ENCODE data around the gene PPAN. TPM values are rescaled to one million over a fixed set of nuclear protein-coding genes. Genes with fewer than 3 reads are reported as not detected.

The PPAN gene
- total and polyA plus RNA-seq, 10 donors: 26.8 to 90.2 (median 47.2) TPM

DNA sequence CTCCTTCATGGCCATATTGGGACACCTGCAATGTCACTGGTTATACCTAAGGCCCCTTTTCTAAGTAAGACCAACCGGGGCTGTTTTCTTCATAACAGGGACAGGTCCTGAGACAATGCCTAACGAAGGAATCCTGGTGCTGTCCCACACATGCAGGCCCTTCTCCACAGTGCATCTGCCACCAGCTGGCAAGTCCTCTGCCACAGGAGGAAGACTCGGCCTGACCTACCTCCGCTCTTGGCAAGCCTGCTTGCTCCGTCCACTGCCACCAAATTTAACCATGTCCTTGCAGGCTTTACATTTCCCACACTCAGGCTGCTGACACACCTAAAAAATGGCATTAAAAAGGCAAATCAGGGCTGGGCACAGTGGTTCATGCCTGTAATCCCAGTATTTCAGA is 45.4 kb downstream of the PPAN start:
- no peak overlapping the region for H3K4me3 ChIP-seq
- H3K9me3 ChIP-seq: no peaks in the 10 kb centered on the region
- WGBS, 5 donors: 93 to 96% (median 94%) methylated on average over 5 of the region's 5 CpGs
- TF ChIP-seq CTCF (IDR thresholded peaks at IDR 0.05 in 8 of 11, conservative IDR thresholded peaks at IDR 0.05 in 3 of 11) (no peak), POLR2AphosphoS5 (IDR thresholded peaks at IDR 0.05) (no peak), POLR2A (IDR thresholded peaks at IDR 0.05) (no peak)
- DNase-seq: no peak
- H3K27me3 ChIP-seq (replicated peaks in 1 of 7): no peaks in the 10 kb centered on the region
- no peak overlapping the region for H3K27ac ChIP-seq
- no peaks in the 10 kb centered on the region for H3K4me1 ChIP-seq
- H3K36me3 ChIP-seq: peaks cover 0 to 100% (median 92%) of the 10 kb centered on the region in 6 donors
- intact Hi-C loops (cut with DNase I; ENCODE audit: low total_unique reads): no loop called here

GRCh38 chr19:10152100-10152499 is 45.9 kb downstream of the PPAN start:
- H3K27ac ChIP-seq: no peak overlapping the region
- intact Hi-C loops (cut with DNase I; ENCODE audit: low total_unique reads): no loop called here

DNA sequence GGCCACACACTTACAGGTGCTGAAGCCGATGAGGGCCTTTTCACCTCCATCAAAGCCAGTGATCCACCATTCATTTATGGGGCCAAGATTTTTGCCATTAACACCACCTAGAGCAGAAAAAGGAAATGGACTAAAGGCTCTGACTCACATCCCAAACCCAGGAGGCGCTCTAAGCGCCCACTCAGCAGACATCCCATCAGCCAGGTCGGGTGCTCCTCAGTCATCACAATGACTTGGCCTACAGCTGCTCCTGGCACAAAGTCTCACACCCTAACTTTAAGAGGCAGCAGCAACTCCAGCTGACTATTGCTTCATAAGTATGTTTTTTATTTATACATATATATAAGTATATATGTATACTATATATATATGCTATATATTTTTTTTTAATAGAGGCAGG is 49.7 kb downstream of the PPAN start:
- no peaks in the 10 kb centered on the region for H3K4me1 ChIP-seq
- no peak overlapping the region for H3K27ac ChIP-seq
- no peak for TF ChIP-seq CTCF (IDR thresholded peaks at IDR 0.05 in 8 of 11, conservative IDR thresholded peaks at IDR 0.05 in 3 of 11)
- no peak for TF ChIP-seq POLR2AphosphoS5 (IDR thresholded peaks at IDR 0.05)
- TF ChIP-seq POLR2A (IDR thresholded peaks at IDR 0.05): no peak
- intact Hi-C loops (cut with DNase I; ENCODE audit: low total_unique reads): no loop called here
- WGBS, 5 donors: 77 to 96% (median 90%) methylated on average over 4 of the region's 4 CpGs
- H3K9me3 ChIP-seq: no peaks in the 10 kb centered on the region
- DNase-seq: no peak
- no peak overlapping the region for H3K4me3 ChIP-seq
- H3K27me3 ChIP-seq (replicated peaks in 1 of 7): no peaks in the 10 kb centered on the region
- peaks cover 0 to 100% (median 95%) of the 10 kb centered on the region in 6 donors for H3K36me3 ChIP-seq

More at GRCh38 chr19:10152100-10152499, 45.9 kb downstream of the PPAN start:
- 91 to 97% (median 95%) methylated on average over 2 to 3 of the region's 3 CpGs for WGBS, 5 donors
- H3K4me1 ChIP-seq: no peaks in the 10 kb centered on the region
- H3K9me3 ChIP-seq: no peaks in the 10 kb centered on the region
- no peak for DNase-seq
- TF ChIP-seq CTCF (IDR thresholded peaks at IDR 0.05 in 8 of 11, conservative IDR thresholded peaks at IDR 0.05 in 3 of 11) (no peak), POLR2AphosphoS5 (IDR thresholded peaks at IDR 0.05) (no peak), POLR2A (IDR thresholded peaks at IDR 0.05) (no peak)
- peaks cover 0 to 100% (median 91%) of the 10 kb centered on the region in 6 donors for H3K36me3 ChIP-seq
- no peaks in the 10 kb centered on the region for H3K27me3 ChIP-seq (replicated peaks in 1 of 7)
- no peak overlapping the region for H3K4me3 ChIP-seq

GRCh38 chr19:10158071-10158470 is 51.9 kb downstream of the PPAN start:
- no peak for DNase-seq
- Histone ChIP-seq H3K27ac (no peak overlapping the region), H3K9me3 (no peaks in the 10 kb centered on the region), H3K36me3 (peaks cover 0 to 100% (median 98%) of the 10 kb centered on the region in 6 donors), H3K4me1 (no peaks in the 10 kb centered on the region), H3K27me3 (replicated peaks in 1 of 7) (no peaks in the 10 kb centered on the region), H3K4me3 (no peak overlapping the region)
- TF ChIP-seq CTCF (IDR thresholded peaks at IDR 0.05 in 8 of 11, conservative IDR thresholded peaks at IDR 0.05 in 3 of 11) (no peak), POLR2AphosphoS5 (IDR thresholded peaks at IDR 0.05) (no peak), POLR2A (IDR thresholded peaks at IDR 0.05) (no peak)
- 89 to 97% (median 93%) methylated on average over 7 to 8 of the region's 8 CpGs for WGBS, 5 donors
- intact Hi-C loops (cut with DNase I; ENCODE audit: low total_unique reads): no loop called here
